Uterus (tissue), 2 donors: ENCODE data around the gene CD320.
"Not testable (repeated sequence)": the region's sequence is repeated elsewhere in the genome, so short reads cannot be mapped to it uniquely, and the experiment has no call there.

Experiments used
- CTCF ChIP-seq, 4 experiments: fragments of 200-600 bp in 2 of 4; fragments of 450-650 bp in 2 of 4; sonication (generic) in 2 of 4; IDR thresholded peaks; one replicate each; pipeline ENCODE4 v1.5.1; 2016 to 2019; ENCODE audit warnings: antibody characterized with exemption in 4 of 4, mild to moderate bottlenecking in 2 of 4, moderate library complexity in 1 of 4
- POLR2A ChIP-seq, 2 donors: fragments of 450-650 bp; IDR thresholded peaks; one replicate each; pipeline ENCODE4 v1.6.1; 2016; ENCODE audit warnings: antibody characterized with exemption in 2 of 2, mild to moderate bottlenecking in 1 of 2, moderate library complexity in 1 of 2

- TF ChIP-seq CTCF, POLR2A (IDR thresholded peaks at IDR 0.05): not testable (repeated sequence)
Observed at GRCh38 chr19:8349629-8350372, 41.6 kb upstream of the CD320 start.
